Activated CD8-positive, alpha-beta T cell treated with anti-CD3 and anti-CD28 coated beads for 36 hours (primary cell): ENCODE measurements around the gene CSNK2B. TPM values are rescaled to one million over a fixed set of nuclear protein-coding genes. Genes with fewer than 3 reads are reported as not detected.
A peak's percentile ranks its signal among the peaks of the same experiment; 100 is the strongest.

Experiments
- ATAC-seq: fragments of 200-7000 bp; cut with Tn5 transposase; one replicate; pipeline ENCODE4 v1.10.0; 2021; ENCODE audit warnings: mild to moderate bottlenecking, moderate library complexity
- CTCF ChIA-PET: fragments of 350-600 bp; sonication (Branson Sonifier 250); formaldehyde crosslinking; loops from one replicate; lab custom pipeline; 2021; ENCODE audit warnings: antibody characterized with exemption; lab: Charles Lee
- POLR2A ChIA-PET: fragments of 350-600 bp; sonication (Branson Sonifier 250); formaldehyde crosslinking; loops from one replicate; lab custom pipeline; 2021; ENCODE audit warnings: antibody characterized with exemption; lab: Charles Lee
- DNase-seq: peaks from one replicate; pipeline ENCODE4 v3.0.0-alpha.2; 2020
- H3K27ac Mint-ChIP-seq: one replicate; pipeline ENCODE4 v1.8.0; 2021; ENCODE audit warnings: mild to moderate bottlenecking, mixed read lengths
- H3K27me3 Mint-ChIP-seq: one replicate; pipeline ENCODE4 v1.8.0; 2021; ENCODE audit warnings: mixed read lengths
- H3K36me3 Mint-ChIP-seq: one replicate; pipeline ENCODE4 v1.8.0; 2021; ENCODE audit warnings: low read depth, mixed read lengths
- H3K4me1 Mint-ChIP-seq: one replicate; pipeline ENCODE4 v1.8.0; 2021; ENCODE audit warnings: low read depth, mixed read lengths
- H3K4me3 Mint-ChIP-seq: one replicate; pipeline ENCODE4 v1.8.0; 2021; ENCODE audit warnings: mild to moderate bottlenecking, moderate library complexity, mixed read lengths
- H3K9me3 Mint-ChIP-seq: one replicate; pipeline ENCODE4 v1.8.0; 2021; ENCODE audit warnings: mixed read lengths
- CTCF ChIP-seq: fragments of 200-600 bp; IDR thresholded peaks from one replicate; pipeline ENCODE4 v1.8.0; 2022; ENCODE audit warnings: antibody characterized with exemption, mild to moderate bottlenecking
- intact Hi-C: fragments of 100-400 bp; cut with micrococcal nuclease; formaldehyde crosslinking; loops from one replicate; pipeline ENCODE4 v1.10.0; 2022
- total RNA-seq, 2 experiments: library from RNA; stranded (reverse); gene quantifications; one replicate each; pipeline ENCODE4 v1.2.3, GENCODE V29; 2021

CSNK2B gene
- total RNA-seq, 2 experiments from 2014 or later: 241 to 247 TPM

DNA sequence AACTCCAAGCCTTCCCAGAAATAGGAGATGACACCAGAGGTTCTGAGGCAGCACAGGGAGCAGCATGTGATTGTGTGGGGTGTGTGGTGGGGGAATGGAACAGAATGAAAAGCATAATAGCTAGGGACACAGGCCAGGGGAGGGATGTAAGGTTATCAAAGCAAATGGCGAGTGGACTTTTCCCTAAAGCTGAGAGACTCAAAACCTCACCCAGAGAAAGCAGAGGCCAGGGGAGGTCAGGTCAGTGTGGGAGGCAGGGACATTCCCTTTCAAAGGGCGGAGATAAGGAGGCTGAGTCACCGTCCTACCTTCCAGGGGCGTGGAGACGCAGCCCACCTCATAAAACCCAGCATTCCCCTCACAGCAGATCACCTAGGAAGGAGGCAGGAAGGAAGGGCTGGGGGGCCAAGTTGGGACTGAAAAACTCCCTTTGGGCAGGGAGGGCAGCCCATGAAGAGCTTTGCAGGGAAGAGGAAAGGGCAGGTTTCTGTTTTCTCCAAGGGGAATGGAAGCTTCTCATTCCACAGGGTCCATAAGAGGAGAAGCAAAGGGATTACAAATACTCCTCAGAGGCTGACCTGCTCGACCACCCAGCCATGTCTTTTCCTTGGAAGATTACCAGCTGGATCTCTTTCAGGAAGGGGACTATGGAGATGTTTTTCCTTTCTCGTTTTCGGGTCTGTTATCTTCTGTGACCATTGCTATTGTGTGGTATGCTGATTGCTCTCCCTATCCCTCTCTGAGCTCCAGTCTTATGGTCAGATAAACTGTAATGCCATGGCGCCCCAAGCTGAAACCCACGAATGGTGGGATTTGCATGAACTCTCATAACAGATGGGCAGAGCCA, 24.6 kb downstream of the CSNK2B start:
- Mint-ChIP-seq H3K27me3 (no peaks in the 10 kb centered on the region), H3K4me1 (peaks cover 5% of the 10 kb centered on the region), H3K9me3 (no peaks in the 10 kb centered on the region), H3K4me3 (no peak overlapping the region), H3K36me3 (peaks cover 17% of the 10 kb centered on the region), H3K27ac (peak overlapping the region; percentile 40)
- no peak for TF ChIP-seq CTCF
- CTCF ChIA-PET: interaction anchor here (0.7 to 2.3 kb wide), 12 partner anchors 9 to 146 kb away, joined by 3 to 9 read pairs (median 4); partner anchors contain the start of genes LY6G5C and LY6G6F
- ATAC-seq (no peak), DNase-seq (no peak)
- POLR2A ChIA-PET: interaction anchor here (0.7 to 1.2 kb wide), 4 partner anchors 17 to 21 kb away, joined by 3 to 5 read pairs (median 3); no protein-coding TSS in a partner anchor
- intact Hi-C loops: no loop called here

DNA sequence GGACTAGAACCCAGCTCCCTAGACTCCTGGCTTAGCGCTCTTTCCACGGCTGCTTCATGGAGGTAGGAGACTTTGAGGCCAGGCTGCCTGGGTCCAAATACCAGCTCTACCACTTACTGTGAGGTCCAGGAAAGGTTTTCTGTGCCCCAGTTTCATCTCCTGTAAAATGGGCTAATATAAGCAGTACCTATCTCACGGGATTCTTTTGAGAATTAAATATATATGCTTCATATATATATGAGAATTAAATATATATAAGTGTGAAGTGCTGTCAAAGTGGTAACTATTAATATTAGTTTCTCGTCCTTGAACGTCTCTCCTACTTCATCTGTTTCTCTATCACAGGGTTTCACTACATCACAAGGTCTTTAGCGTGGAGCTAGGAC, 25.2 kb downstream of the CSNK2B start:
- no peak for DNase-seq
- Mint-ChIP-seq H3K27me3 (no peaks in the 10 kb centered on the region), H3K27ac (no peak overlapping the region), H3K36me3 (peaks cover 17% of the 10 kb centered on the region), H3K4me1 (peaks cover 5% of the 10 kb centered on the region), H3K4me3 (no peak overlapping the region), H3K9me3 (no peaks in the 10 kb centered on the region)
- no peak for TF ChIP-seq CTCF
- POLR2A ChIA-PET: interaction anchor here (0.7 to 2.4 kb wide), 5 partner anchors 17 to 49 kb away, joined by 3 to 6 read pairs (median 3); partner anchors contain the start of gene MSH5
- intact Hi-C loops: no loop called here
- ATAC-seq: no peak
- CTCF ChIA-PET: interaction anchor here (1.1 to 2.3 kb wide), 8 partner anchors 9 to 139 kb away, joined by 3 to 9 read pairs (median 5); partner anchors contain the start of gene LY6G5C

- no peak overlapping the region for H3K4me3 Mint-ChIP-seq
- no peak for ATAC-seq
- no peak for TF ChIP-seq CTCF
- intact Hi-C loops: no loop called here
- no peak overlapping the region for H3K27ac Mint-ChIP-seq
- H3K9me3 Mint-ChIP-seq: no peaks in the 10 kb centered on the region
- H3K27me3 Mint-ChIP-seq: no peaks in the 10 kb centered on the region
- CTCF ChIA-PET: interaction anchor here (1.4 to 2.3 kb wide), 4 partner anchors 9 to 78 kb away, joined by 4 to 9 read pairs (median 8); partner anchors contain the start of gene LY6G5C
- POLR2A ChIA-PET: interaction anchor here (0.7 to 2.4 kb wide), 5 partner anchors 10 to 48 kb away, joined by 3 to 6 read pairs (median 3); partner anchors contain the start of gene MSH5
- DNase-seq: no peak
- H3K4me1 Mint-ChIP-seq: peaks cover 5% of the 10 kb centered on the region
- H3K36me3 Mint-ChIP-seq: peaks cover 14% of the 10 kb centered on the region
Measured at GRCh38 chr6:31691564-31692108, 25.8 kb downstream of the CSNK2B start.

GRCh38 chr6:31692353-31692752, 26.5 kb downstream of the CSNK2B start:
- DNase-seq (no peak), ATAC-seq (no peak)
- Mint-ChIP-seq H3K27me3 (no peaks in the 10 kb centered on the region), H3K4me1 (peaks cover 7% of the 10 kb centered on the region), H3K9me3 (no peaks in the 10 kb centered on the region), H3K27ac (no peak overlapping the region), H3K4me3 (no peak overlapping the region), H3K36me3 (peaks cover 20% of the 10 kb centered on the region)
- CTCF ChIA-PET: interaction anchor here (1.7 kb wide), 1 partner anchor 77 kb away, joined by 4 read pairs; no protein-coding TSS in a partner anchor
- intact Hi-C loops: no loop called here
- TF ChIP-seq CTCF: no peak
- POLR2A ChIA-PET: interaction anchor here (0.9 to 2.4 kb wide), 2 partner anchors 10 to 48 kb away, joined by 3 to 6 read pairs; partner anchors contain the start of gene MSH5
